Amygdala (tissue), 56 donors: ENCODE data around the gene PLEKHG2.

Experiments used
- DNase-seq, 56 donors: peaks; one replicate each; lab custom pipeline; 2025; lab: John Stamatoyannopoulos, UW

Gene PLEKHG2

GRCh38 chr19:39474139-39474620, 61.7 kb downstream of the PLEKHG2 start:
- peak in 35 of 56 donors; percentile 1 to 65 (median 12) for DNase-seq

- no peak for DNase-seq
These were observed 63.3 kb downstream of the PLEKHG2 start for GRCh38 chr19:39475748-39476147.
